K562 (cell line): Measurements from ENCODE around the gene INA. TPM values are rescaled to one million over a fixed set of nuclear protein-coding genes. Genes with fewer than 3 reads are reported as not detected.
A peak's percentile ranks its signal among the peaks of the same experiment; 100 is the strongest.

Source experiments
- ADNP ChIP-seq: fragments of 200-800 bp; sonication (Bioruptor generic); IDR thresholded peaks from 2 replicates; pipeline ENCODE4 v1.6.1; 2016; ENCODE audit warnings: missing genetic modification characterization, missing compliant biosample characterization
- ATF3 ChIP-seq, 2 experiments: fragments of 450-650 bp in 1 of 2; sonication (generic) in 1 of 2; formaldehyde crosslinking in 1 of 2; IDR thresholded peaks in 1 of 2; conservative IDR thresholded peaks in 1 of 2; 2 replicates each; pipeline versions ENCODE4 v1.6.1 to v1.8.1; 2016 to 2023; ENCODE audit warnings: mild to moderate bottlenecking in 2 of 2, moderate library complexity in 2 of 2, inconsistent platforms in 1 of 2, missing genetic modification reagents in 1 of 2
- CCNT2 ChIP-seq: IDR thresholded peaks from 2 replicates; pipeline ENCODE4 v1.6.1; 2011; ENCODE audit warnings: borderline replicate concordance, low read depth, mild to moderate bottlenecking, moderate library complexity, mixed read lengths, low read length; ENCODE audit not compliant: insufficient read length; ENCODE audit errors: extremely low read depth
- EHMT2 ChIP-seq: fragments of 450-650 bp; IDR thresholded peaks from 2 replicates; pipeline ENCODE4 v1.6.1; 2018; ENCODE audit warnings: antibody characterized with exemption
- GATAD2B ChIP-seq: fragments of 450-650 bp; IDR thresholded peaks from 2 replicates; pipeline ENCODE4 v1.6.1; 2017; ENCODE audit warnings: mild to moderate bottlenecking, borderline replicate concordance
- HMGN3 ChIP-seq: IDR thresholded peaks from 2 replicates; pipeline ENCODE4 v1.6.1; 2011; ENCODE audit warnings: borderline replicate concordance, low read depth, mild to moderate bottlenecking, mixed read lengths, low read length; ENCODE audit not compliant: insufficient read length; ENCODE audit errors: extremely low read depth
- JUN ChIP-seq, 2 experiments: sonication (generic) in 1 of 2; formaldehyde crosslinking in 1 of 2; IDR thresholded peaks; 2 replicates each; pipeline versions ENCODE4 v1.6.1 to v1.8.0; 2012 to 2022; ENCODE audit warnings: borderline replicate concordance in 2 of 2, mild to moderate bottlenecking in 2 of 2, improper control_type of control experiment in 1 of 2, low read depth in 1 of 2, low read length in 1 of 2, missing genetic modification reagents in 1 of 2
- KLF6 ChIP-seq: fragments of 250-450 bp; sonication (Bioruptor Pico); IDR thresholded peaks from 2 replicates; pipeline ENCODE4 v1.4.0; 2020; ENCODE audit warnings: mild to moderate bottlenecking, moderate library complexity, borderline replicate concordance
- NRF1 ChIP-seq, 2 experiments: fragments of 450-650 bp; IDR thresholded peaks in 1 of 2; conservative IDR thresholded peaks in 1 of 2; 2 replicates each; pipeline ENCODE4 v1.6.1; 2014; ENCODE audit warnings: mild to moderate bottlenecking in 2 of 2
- PBX2 ChIP-seq, 2 experiments: IDR thresholded peaks in 1 of 2; conservative IDR thresholded peaks in 1 of 2; 2 replicates each; pipeline ENCODE4 v1.6.1; 2016; ENCODE audit warnings: low read depth in 2 of 2, mild to moderate bottlenecking in 1 of 2, missing compliant biosample characterization in 1 of 2, missing genetic modification characterization in 1 of 2, moderate library complexity in 1 of 2
- RFX1 ChIP-seq: fragments of 450-650 bp; IDR thresholded peaks from 2 replicates; pipeline ENCODE4 v1.6.1; 2016; ENCODE audit warnings: mild to moderate bottlenecking, moderate library complexity
- SIRT6 ChIP-seq: IDR thresholded peaks from one replicate; pipeline ENCODE4 v1.6.1; 2012; ENCODE audit warnings: low read depth, mild to moderate bottlenecking, control low read depth, inconsistent platforms, low read length, moderate library complexity
- VEZF1 ChIP-seq: fragments of 200-800 bp; sonication (Bioruptor generic); IDR thresholded peaks from 2 replicates; pipeline ENCODE4 v1.6.1; 2017; ENCODE audit warnings: missing genetic modification characterization, missing compliant biosample characterization
- ZFP1 ChIP-seq: fragments of 450-650 bp; formaldehyde crosslinking; IDR thresholded peaks from 2 replicates; pipeline ENCODE4 v1.4.0; 2020; ENCODE audit warnings: mild to moderate bottlenecking, mixed read lengths
- ZFPM2 ChIP-seq: fragments of 250-450 bp; sonication (Bioruptor Pico); IDR thresholded peaks from 2 replicates; pipeline ENCODE4 v1.5.1; 2022; ENCODE audit warnings: mild to moderate bottlenecking
- ZNF124 ChIP-seq: sonication (generic); formaldehyde crosslinking; IDR thresholded peaks from 2 replicates; pipeline ENCODE4 v1.8.1; 2022; ENCODE audit warnings: missing genetic modification reagents
- ZNF133 ChIP-seq: fragments of 250-450 bp; sonication (Bioruptor Pico); IDR thresholded peaks from 2 replicates; pipeline ENCODE4 v1.4.0; 2020; ENCODE audit warnings: mild to moderate bottlenecking
- ZNF277 ChIP-seq: fragments of 250-450 bp; sonication (Bioruptor Pico); IDR thresholded peaks from 2 replicates; pipeline ENCODE4 v1.8.0; 2022; ENCODE audit warnings: inconsistent platforms, mild to moderate bottlenecking, moderate library complexity, borderline replicate concordance
- ZNF445 ChIP-seq: fragments of 250-450 bp; sonication (Bioruptor Pico); IDR thresholded peaks from 2 replicates; pipeline ENCODE4 v1.4.0; 2020; ENCODE audit warnings: low read depth, mild to moderate bottlenecking, moderate library complexity
- ZNF699 ChIP-seq: fragments of 250-450 bp; sonication (Bioruptor Pico); IDR thresholded peaks from 2 replicates; pipeline ENCODE4 v1.8.0; 2021; ENCODE audit warnings: mild to moderate bottlenecking, moderate library complexity; ENCODE audit not compliant: insufficient replicate concordance
- polyA plus RNA-seq, 8 experiments: library from polyadenylated mRNA; depleted of rRNA in 4 of 8; stranded (reverse) in 5 of 8; unstranded in 3 of 8; fragments of >200 nt; fragmentation: Nextera tagmentation in 2 of 8; fragmentation: Illumina TruSeq in 1 of 8; extraction: Ambion mirVana in 2 of 8; extraction: Trizol in 1 of 8; gene quantifications; 2 replicates each; pipeline versions ENCODE4 v1.2.1 to v1.2.3, GENCODE V29; 2011 to 2014; ENCODE audit warnings: inconsistent platforms in 1 of 8, missing spikeins in 1 of 8
- total RNA-seq, 7 experiments: library from RNA; depleted of rRNA in 6 of 7; stranded (reverse); fragments of >200 nt in 6 of 7; fragmentation: Illumina TruSeq in 2 of 7; extraction: Trizol in 2 of 7; gene quantifications; 2 replicates each; pipeline versions ENCODE4 v1.2.1 to v1.2.3, GENCODE V29; 2011 to 2021; ENCODE audit warnings: low replicate concordance in 1 of 7

Gene INA
- total and polyA plus RNA-seq, 9 of the 15 experiments (the other 6 are each of a cell fraction or from before 2014, with no cell fraction given), result not detected

- 0 out of 2 replicates have a peak, but pooled peaks have one; percentile 12 for TF ChIP-seq JUN (IDR thresholded peaks at IDR 0.05; ENCODE audit: borderline replicate concordance, low read depth, low read length)
- no peak for TF ChIP-seq JUN (CRISPR knock-in tag; IDR thresholded peaks at IDR 0.05; ENCODE audit: borderline replicate concordance)
- TF ChIP-seq ZNF133 (CRISPR knock-in tag), result no peak
- TF ChIP-seq ZNF445 (CRISPR knock-in tag), result no peak
- TF ChIP-seq CCNT2, result no peak
- no peak for TF ChIP-seq ZNF124
- TF ChIP-seq GATAD2B, result no peak
- TF ChIP-seq RFX1, result no peak
- TF ChIP-seq ZFP1 (CRISPR knock-in tag), result no peak
- no peak for TF ChIP-seq EHMT2
- peak; percentile 58 for TF ChIP-seq ATF3 (IDR thresholded peaks at IDR 0.05)
- no peak for TF ChIP-seq ATF3 (CRISPR knock-in tag; conservative IDR thresholded peaks at IDR 0.05)
- no peak for TF ChIP-seq PBX2 (CRISPR knock-in tag; IDR thresholded peaks at IDR 0.05; ENCODE audit: low read depth)
- TF ChIP-seq PBX2 (tag; conservative IDR thresholded peaks at IDR 0.05; ENCODE audit: low read depth), result no peak
- no peak for TF ChIP-seq VEZF1 (CRISPR knock-in tag)
- no peak for TF ChIP-seq ZFPM2 (CRISPR knock-in tag)
- no peak for TF ChIP-seq SIRT6
- TF ChIP-seq ZNF699, result no peak
- no peak for TF ChIP-seq KLF6
- TF ChIP-seq HMGN3, result no peak
- no peak for TF ChIP-seq ZNF277 (CRISPR knock-in tag)
- no peak for TF ChIP-seq NRF1 (conservative IDR thresholded peaks at IDR 0.05 in 1 of 2, IDR thresholded peaks at IDR 0.05 in 1 of 2)
- no peak for TF ChIP-seq ADNP (tag)
These were observed 44.0 kb upstream of the INA start (continued) for GRCh38 chr10:103232772-103233488.
